ENCODE measurements around the gene EFL1.
A peak's percentile ranks its signal among the peaks of the same experiment; 100 is the strongest.
"Not testable (repeated sequence)": the region's sequence is repeated elsewhere in the genome, so short reads cannot be mapped to it uniquely, and the experiment has no call there.

Gene EFL1

DNA sequence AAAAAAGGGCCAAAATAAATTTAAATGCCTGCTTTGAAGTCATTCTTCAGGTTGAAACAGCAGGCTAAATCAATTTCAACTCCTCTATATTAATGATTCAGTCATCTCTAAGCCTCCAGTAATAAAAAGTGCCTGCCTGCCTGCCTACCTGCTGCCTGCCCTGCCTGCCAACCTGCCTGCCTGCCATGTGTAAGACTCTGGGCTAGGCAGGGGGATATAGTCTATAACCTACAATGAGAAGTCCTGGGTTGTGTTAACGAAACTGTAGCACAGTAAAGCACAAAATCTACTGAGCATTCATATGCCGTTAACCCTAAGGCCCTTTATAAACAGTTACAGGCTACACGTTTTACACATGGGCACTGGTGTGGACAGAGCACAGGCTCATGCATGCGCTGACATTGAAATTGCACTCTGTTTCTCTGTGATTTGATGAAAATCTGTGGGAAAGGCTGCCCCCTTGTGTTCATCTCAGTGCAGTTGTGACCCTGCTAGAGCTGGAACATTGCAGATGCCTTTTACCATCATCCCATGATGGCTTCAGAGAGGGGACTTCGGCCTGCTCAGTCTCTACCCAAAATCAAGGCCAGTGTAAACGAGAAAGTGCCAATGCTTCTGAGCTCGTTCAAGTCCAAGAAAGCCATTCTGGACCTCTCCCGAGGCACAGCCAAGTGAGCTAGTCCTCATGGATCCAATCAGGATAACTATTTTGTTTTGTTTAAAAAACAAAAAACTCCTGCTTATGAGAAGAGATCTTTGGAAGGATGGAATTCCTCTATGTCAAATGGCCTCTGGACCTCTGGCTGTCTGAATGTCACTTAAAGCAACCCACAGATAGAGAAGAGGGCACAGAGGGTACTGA lies 64.6 kb downstream of the EFL1 start:
- DNase-seq, result peak in 49 of 56 donors; percentile 9 to 91 (median 51)

DNA sequence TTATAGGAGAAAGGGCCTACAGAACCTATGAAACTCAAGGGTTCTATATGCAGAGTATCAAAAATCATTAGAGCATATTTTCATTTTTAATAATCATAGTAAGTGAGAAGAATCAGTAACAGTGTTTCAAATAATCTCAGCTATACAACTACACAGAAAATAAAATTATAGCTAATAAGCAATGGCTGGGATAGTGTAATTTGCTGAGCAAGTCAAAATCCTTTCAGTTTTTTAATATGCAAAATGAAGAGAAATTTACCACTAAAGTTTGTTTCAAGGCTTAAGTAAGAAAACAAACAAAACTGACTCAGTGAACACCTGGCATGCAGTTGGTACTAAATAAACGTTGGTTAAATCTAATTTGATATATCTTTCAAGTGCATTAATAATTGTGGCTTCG lies 66.2 kb downstream of the EFL1 start:
- no peak for DNase-seq

DNA sequence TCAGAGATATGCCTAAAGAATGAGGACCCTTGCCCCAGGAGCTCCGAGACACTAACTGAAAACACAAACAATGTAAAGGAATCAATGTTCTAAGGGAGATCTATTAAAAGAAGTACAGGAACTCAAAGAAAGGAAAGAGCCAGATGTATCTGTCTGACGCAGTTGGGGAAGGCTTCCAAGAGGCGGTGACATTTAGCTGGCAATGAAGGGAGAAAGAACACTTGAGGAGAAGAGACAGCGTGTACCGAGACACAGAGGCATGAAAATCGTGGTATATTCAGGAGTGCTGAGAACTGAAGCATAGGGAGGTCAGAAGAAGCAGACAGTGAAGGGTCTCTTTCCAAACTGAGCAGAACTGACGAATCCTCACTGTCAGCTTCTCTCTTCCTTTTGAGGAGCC lies 66.7 kb downstream of the EFL1 start:
- not testable (repeated sequence) for DNase-seq

DNA sequence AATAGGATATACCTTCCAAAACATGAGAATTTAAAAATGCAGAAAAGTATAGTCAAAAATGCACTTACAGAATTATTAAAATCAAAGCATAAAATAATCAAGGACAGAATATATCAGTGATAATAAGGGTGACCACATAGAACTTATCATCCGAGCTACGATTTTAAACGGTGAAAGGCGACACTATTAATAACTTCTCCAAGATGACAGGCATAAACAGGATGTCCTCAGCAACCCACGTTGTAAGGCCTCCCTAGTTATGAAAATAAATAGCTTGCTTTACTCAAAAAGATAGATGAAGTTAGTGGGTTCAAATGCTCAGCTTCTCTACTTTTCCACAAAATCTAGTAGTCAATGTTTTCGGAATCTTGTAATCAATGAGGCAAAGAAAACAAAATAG lies 68.0 kb downstream of the EFL1 start:
- DNase-seq, result not testable (repeated sequence)

DNA sequence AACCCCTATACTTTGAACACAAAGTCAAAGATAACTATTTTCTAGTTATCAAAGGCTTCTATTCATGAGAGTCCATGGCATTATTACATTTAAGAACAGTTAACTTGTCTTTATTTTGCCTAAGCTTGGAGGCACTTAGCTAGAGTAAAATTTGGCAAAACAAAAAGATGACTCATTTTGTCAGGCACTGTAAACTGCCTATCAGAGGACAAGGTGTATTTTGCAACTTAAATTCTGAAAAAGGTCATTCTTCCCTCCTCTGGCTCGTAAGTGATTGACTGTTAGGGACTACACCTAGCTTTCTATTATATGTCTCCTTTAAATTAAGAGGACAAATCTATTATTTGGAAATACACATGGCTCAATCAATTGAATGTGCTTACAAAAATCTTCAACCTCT lies 69.1 kb downstream of the EFL1 start:
- DNase-seq, result not testable (repeated sequence)

DNA sequence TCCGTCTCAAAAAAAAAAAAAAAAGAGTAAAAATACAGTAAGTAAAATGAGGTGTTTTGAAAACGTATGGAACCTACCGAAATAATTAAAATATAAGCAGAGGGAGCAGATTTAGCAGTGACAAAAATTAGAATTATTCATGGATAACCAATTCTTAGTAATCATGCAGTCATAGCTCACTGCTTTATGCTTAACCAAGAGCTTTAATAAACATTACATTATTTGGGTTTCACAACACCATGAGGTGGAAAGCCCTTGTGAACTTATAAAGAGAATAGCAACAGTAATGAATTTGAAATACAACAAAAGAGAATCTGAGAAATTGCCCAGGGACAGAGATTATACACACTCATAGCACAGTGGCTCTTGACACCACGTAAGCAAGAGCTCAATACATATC lies 70.1 kb downstream of the EFL1 start:
- DNase-seq, result not testable (repeated sequence)

DNA sequence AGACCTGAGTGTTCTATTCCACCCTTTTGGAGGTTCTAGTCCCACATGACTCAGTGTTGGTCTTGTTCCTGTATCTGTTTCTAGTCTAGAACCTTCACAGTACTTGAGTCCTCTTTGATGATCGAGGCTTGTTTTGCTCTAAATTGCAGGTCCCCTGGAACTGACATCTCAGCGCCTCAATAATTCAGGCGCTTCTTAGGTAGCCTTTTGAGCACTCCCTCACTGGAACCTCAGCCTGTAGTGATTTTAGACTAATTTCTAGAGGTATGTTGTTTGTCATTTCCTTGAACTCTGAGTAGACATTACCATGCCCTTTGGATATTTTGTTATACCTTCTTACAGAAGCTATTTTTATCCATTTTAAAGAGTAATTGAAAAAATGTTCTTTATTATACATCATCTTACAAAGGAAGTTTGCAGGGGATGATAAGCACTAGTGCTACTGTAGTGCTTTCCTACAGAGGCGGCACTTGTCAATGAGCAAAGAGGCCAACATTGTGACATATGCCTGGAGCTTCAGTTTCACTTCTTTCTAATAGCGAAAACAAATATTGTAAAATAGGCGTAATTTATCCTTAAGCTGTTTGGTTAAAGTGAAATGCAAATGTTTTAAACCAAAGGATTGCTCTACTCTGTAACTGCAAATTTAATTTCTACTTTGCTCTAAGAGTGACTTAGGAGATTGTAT lies 75.7 kb downstream of the EFL1 start:
- no peak for DNase-seq

DNA sequence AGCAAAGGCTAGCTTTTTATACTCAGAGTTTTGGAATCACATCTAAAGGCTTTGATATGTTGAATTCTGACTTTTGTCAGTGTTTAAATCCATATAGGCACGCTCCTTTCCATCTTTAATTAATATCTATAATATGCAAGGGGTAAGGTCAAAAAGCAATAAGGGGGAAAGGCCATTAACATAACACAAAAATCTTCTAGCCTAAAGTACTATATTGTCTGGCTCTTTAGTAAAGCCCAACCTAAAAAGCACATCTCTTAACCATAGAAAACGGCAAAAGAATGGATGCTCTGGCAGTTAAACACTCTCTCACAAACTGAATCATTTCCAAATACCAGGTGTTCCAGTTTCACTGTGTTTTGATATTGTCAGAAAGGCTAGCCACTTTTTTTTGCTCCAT lies 76.4 kb downstream of the EFL1 start:
- no peak for DNase-seq

DNA sequence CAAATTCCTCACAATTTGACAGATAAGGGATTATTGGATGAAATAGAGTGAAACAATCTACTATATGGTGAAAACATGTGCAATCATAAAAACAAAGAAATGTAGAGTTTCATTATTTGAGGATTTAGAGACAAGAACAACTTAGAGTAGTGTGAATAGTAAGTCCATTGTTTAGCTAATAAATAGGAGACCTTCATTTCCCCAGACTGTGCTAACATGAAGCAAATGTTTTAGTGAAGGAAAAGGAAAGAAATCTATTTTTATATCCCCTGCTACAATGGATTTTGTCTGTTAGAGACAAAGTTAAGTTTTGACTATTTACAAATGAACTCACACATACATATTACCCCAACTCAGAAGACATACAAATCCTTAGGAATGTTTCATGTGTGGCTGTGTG lies 77.8 kb downstream of the EFL1 start:
- no peak for DNase-seq

DNA sequence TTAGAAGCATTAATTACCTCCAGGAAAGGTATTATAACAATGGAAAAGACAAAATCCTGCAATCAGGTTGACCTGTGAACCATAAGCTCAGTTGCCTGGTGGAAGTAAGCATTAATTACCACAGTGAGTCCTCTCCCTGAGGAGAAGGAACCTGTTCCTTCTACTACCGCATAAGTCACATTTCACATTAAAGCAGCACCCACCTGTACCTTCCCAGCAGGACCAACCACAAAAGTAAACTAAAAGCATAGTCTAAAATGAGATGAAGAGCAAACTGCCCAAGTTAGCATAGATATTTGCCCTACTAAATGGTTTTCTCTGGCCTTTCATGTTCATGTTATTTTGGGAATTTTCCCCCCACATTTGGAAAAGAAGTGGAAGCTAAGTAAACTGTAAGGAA lies 78.2 kb downstream of the EFL1 start:
- no peak for DNase-seq

DNA sequence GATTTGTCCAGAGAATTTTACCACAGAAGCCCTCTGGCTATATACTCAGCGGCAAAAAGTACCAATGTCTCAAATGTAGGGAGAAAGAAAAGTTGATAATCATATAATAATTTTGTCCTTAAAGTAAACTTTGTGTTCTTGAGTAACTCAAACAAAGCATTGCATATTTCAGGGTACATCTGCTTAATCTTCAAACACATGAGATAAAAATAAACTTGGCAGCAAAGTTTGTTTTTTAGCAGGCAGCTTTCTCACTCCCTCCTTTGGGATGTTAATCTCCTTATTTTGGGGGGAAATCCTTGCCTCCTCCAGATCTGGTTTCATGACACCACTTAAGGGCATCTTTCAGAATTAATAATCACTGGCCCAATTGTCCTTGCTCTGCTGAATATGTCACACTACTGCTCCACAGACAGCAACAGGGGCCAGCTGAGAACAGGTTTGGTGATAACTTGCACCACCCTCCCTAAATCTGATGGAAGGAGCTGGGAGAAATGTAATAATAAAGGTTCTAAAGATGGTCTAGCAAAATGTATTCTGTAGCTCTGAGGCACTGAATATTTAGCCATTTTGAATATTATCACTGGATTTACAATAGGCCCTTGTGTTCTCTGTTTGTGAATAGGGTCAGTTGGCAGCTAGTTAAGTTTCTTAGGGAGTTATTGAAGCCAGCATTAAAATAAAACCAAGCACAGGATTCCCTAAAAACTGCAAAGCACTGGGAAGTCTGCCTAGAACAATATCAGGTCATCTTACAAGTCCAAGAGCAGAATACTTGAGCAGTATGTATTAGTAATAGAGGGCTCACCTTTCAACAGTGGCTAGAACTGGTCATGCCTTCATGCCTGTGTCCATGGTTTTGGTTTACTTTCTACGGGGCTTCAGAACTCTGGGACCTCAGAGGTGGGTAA lies 79.2 kb downstream of the EFL1 start:
- DNase-seq, result peak in 1 of 56 donors; percentile 5

DNA sequence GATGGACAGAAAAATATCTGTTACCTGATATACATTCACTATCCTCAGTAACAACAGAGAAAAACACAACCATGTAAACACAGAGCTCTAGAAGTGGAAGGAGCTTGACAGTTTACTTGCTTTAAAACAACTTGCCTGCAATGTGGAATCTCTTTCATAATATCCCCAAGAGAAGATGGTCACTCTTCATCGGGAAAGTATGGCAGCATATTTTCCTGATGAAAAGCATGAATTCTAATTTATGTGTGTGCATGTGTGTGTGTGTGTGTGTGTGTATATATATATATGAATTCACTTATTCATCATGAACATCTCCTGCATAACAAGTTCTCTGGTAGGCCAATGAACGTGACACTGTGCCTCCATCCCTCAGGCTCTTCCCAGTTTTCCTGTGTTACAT lies 81.2 kb downstream of the EFL1 start:
- DNase-seq, result no peak

DNA sequence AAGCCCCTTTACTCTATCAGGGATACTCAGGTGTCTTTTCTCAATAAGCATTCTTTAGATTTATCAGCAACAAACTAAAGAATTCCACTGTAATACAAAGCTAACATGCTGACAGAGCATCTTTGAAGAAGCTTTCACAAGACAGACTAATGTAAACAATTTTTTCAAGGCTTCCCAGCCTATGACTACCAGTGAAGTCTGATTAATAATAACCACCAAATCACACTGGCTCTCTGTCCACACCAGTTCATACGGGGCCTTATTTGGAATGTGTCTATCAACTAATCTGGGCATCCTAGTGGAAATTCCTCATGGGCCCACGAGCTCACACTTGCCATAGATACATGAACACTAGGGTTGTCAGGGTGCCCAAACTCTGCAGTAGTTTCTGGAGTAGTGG lies 84.5 kb downstream of the EFL1 start:
- no peak for DNase-seq

DNA sequence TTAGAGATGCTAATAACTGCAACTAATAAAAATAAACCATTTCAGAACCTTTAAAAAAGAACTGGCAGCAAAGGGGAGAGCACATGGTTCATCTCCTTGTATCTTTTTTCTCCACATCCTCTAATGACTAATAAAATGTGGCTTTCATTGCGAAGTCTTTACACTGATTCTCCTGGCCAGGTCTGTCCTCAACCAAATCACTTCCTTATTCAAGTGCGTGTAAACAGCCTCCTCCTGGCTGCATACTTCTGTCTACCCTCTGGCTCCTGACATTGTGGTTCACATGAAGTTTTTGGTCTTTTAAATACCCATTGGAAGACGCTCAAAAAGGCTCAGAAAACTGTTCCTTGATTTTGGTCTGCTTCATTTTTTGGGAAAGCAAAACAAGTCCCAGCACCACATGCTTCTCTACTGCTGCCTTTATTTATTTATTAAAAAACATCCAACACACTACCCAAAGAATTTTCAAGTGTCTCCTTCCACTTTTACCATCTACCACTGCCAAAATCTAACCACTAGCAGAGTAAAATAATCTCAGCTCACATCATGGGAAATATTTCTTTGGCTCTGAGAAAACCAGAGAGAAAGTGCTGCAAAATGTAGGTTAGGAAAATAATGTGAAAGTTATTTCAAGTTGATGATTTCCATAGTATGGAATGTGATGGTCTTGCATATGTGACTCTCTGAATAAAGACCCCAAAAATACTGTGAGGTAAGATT lies 85.1 kb downstream of the EFL1 start:
- no peak for DNase-seq

DNA sequence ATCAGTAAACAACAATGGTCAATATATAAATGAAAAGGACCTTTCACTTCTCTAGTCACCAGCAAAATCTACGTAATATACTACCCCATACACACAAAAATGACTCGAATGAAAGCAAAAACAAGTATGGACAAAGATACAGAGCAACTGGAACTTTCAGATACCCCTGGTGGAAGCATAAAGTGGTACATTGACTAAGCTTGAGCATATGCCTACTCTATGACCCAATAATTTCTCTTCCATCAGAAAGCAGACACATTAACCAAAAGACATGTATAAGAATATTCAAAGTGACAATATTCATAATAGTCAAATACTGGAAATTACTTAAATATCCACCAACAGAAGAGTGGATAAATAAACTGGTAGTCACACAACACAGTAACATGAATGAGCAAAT lies 86.0 kb downstream of the EFL1 start:
- no peak for DNase-seq

DNA sequence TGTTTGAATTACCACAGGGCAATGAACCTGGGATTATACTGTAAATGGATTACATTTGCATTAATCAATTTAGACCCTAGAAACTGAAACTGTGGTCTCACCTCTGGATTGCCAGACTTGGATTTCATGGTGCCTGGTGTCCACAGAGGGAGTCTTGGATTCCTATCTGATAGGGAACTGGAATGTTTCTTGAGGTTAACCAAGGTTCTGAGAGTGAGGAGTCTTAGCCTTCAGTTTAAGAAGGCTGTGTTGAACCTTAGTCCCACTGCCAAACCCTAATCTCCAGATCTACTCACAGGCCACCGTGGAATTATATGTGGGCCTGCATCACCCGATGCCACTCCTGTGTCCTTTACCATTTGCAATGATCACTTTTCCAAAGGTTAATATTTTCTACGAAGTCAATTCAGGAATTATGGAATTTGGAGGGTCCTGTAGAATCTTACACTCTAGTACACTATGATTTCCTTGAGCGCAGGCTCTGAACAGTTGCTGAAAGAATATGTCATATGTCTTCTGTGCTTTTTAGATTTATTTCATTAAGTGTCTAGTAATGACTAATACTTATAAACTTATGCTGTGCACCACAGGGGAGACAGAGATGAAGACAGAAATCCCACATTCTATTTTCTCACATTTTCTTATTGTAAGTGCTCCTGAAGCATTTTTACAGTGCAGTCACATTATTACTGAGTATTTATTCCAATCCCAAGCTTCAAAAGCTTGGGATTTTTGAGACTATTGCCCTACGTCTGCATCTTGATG lies 87.9 kb downstream of the EFL1 start:
- no peak for DNase-seq

DNA sequence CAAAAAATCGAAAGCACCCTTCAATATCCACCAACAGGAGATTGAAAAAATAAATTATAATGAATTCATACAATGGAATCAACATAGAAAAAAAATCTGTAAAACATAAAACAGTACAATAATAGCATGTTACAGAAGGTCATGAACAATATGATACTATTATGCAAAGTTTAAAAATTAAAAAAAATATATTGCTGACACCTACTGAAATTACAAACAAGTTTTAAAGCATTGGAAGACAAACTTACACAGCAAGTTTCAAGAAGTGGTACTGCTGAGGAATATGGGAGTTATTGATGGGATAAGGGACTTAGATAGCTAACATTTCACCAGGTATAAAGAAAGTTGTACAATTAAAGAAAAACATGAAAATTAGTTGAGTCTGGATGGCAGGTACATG lies 89.4 kb downstream of the EFL1 start:
- DNase-seq, result no peak

DNA sequence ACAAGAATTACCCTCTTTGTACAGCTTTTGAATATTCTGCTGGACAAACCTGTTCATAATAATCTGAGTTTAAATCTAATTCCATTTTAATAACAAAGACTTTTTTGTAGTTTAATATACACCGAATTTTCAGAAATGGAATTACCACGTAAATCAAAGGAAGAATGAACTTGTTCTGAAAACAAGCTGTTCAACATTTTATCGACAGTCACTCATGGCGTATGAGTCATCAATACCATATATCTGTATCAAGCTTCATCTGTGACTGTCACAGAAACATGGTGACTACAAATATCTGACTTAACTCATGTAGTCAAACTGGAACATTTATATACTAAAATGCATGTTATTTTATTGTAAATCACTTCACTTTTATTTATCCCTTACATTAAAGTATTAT lies 90.0 kb downstream of the EFL1 start:
- no peak for DNase-seq

DNA sequence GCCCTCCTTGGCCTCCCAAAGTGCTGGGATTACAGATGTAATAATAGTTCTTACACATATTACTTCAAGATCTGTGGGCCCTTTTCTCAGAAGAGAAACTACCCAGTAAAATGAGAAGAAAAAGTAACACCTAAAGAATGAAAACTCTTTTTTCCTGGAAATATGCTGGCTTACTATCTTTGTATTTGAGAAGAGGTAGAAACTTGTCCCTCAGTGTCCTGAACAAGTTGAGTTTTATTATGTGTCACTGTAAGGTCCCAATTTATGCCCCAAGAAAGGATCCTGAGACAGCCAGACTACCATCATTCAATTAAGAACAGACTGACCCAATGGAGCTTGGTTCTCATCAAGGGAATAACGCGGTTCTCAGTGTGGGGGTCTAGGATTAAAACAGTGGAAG lies 93.8 kb downstream of the EFL1 start:
- no peak for DNase-seq

DNA sequence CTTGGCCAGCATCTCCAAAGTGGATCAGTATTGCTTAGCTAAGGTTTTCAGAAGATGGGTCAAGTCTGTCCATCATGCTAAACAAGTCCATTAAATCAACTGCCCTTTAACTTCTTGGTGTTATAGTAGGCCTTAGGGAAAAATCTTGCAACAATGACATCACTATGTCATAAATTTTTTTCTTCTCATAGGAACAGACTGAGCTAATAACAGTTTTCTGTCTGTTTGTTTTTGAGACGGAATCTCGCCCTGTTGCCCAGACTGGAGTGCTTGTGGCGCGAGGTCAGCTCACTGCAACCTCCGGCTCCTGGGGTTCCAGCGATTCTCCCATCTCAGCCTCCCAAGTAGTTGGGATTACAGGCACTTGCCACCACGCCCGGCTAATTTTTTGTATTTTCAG lies 94.2 kb downstream of the EFL1 start:
- DNase-seq, result no peak
